Left lung (tissue), 10 donors: ENCODE results near the gene USF2. TPM values are rescaled to one million over a fixed set of nuclear protein-coding genes. Genes with fewer than 3 reads are reported as not detected.

Experiments used
- ATAC-seq: fragments of 200-7000 bp; cut with Tn5 transposase; one replicate; pipeline ENCODE4 v1.9.1; 2020; ENCODE audit warnings: moderate library complexity
- DNase-seq, 4 donors: peaks; one replicate each; pipeline ENCODE4 v3.0.0-alpha.2; 2013 to 2020
- H3K27ac ChIP-seq, 2 donors: fragments of 200-600 bp; sonication (generic) in 1 of 2; one replicate each; pipeline versions ENCODE4 v1.5.0 to v1.8.0; 2020 to 2021
- H3K27me3 ChIP-seq, 2 donors: fragments of 200-600 bp; sonication (generic) in 1 of 2; one replicate each; pipeline versions ENCODE4 v1.5.0 to v1.8.0; 2020 to 2021
- H3K36me3 ChIP-seq, 2 donors: fragments of 200-600 bp; sonication (generic) in 1 of 2; one replicate each; pipeline versions ENCODE4 v1.5.0 to v1.8.0; 2020 to 2021
- H3K4me1 ChIP-seq, 2 donors: fragments of 200-600 bp; one replicate each; pipeline ENCODE4 v1.8.0; 2021
- H3K4me3 ChIP-seq, 2 donors: fragments of 200-600 bp; sonication (generic) in 1 of 2; one replicate each; pipeline versions ENCODE4 v1.5.0 to v1.8.0; 2020 to 2021; ENCODE audit warnings: mild to moderate bottlenecking in 1 of 2
- H3K9me3 ChIP-seq, 2 donors: fragments of 200-600 bp; sonication (generic) in 1 of 2; one replicate each; pipeline versions ENCODE4 v1.5.0 to v1.8.0; 2020 to 2021
- intact Hi-C, 2 donors: fragments of 100-400 bp; cut with DNase I; formaldehyde crosslinking; loops; one replicate each; pipeline versions ENCODE4 v1.11.2 to v1.14.2; 2022
- polyA plus RNA-seq, 6 donors: library from polyadenylated mRNA; unstranded; fragments of 120-200 nt; gene quantifications; one replicate each; pipeline ENCODE4 v1.2.1, GENCODE V29; 2013; ENCODE audit not compliant: insufficient read length in 6 of 6
- total RNA-seq, 2 donors: library from RNA; stranded (reverse); fragmentation: NEBNext Ultra II Directional; extraction: Animal tissue kit (Norgen Biotek cat#: 25700); gene quantifications; one replicate each; pipeline ENCODE4 v1.2.1, GENCODE V29; 2021
- TF ChIP-seq, protein P1 (sequence below), 2 donors: fragments of 200-600 bp; sonication (generic) in 1 of 2; IDR thresholded peaks; one replicate each; pipeline versions ENCODE4 v1.5.0 to v1.8.0; 2021; ENCODE audit warnings: antibody characterized with exemption in 2 of 2
- donor health status: DM: no; HTN: yes; CAD: no.
- donor health status: DM: no; HTN: no; CAD: no.

The USF2 gene
- total and polyA plus RNA-seq, 8 donors, result 123 to 187 (median 162) TPM

DNA sequence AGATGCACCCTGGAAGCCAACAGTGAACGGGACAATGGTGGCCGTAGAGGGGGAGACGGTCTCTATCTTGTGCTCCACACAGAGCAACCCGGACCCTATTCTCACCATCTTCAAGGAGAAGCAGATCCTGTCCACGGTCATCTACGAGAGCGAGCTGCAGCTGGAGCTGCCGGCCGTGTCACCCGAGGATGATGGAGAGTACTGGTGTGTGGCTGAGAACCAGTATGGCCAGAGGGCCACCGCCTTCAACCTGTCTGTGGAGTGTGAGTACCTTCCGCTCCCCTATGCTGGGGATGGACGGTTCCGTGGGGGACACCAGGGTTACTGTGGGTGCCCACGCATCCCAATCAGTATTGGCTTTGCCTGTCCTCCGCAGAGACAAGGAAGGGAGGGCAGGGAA is 33.7 kb downstream of the USF2 start:
- DNase-seq (peak in 1 of 4 donors; percentile 50), ATAC-seq (no peak)
- no peak overlapping the region for H3K27ac ChIP-seq
- H3K36me3 ChIP-seq, result no peaks in the 10 kb centered on the region
- no peaks in the 10 kb centered on the region for H3K9me3 ChIP-seq
- peaks cover 0 to 9% of the 10 kb centered on the region in 2 donors for H3K4me1 ChIP-seq
- TF ChIP-seq, protein P1, sequence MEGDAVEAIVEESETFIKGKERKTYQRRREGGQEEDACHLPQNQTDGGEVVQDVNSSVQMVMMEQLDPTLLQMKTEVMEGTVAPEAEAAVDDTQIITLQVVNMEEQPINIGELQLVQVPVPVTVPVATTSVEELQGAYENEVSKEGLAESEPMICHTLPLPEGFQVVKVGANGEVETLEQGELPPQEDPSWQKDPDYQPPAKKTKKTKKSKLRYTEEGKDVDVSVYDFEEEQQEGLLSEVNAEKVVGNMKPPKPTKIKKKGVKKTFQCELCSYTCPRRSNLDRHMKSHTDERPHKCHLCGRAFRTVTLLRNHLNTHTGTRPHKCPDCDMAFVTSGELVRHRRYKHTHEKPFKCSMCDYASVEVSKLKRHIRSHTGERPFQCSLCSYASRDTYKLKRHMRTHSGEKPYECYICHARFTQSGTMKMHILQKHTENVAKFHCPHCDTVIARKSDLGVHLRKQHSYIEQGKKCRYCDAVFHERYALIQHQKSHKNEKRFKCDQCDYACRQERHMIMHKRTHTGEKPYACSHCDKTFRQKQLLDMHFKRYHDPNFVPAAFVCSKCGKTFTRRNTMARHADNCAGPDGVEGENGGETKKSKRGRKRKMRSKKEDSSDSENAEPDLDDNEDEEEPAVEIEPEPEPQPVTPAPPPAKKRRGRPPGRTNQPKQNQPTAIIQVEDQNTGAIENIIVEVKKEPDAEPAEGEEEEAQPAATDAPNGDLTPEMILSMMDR (IDR thresholded peaks at IDR 0.05), result no peak
- no peak overlapping the region for H3K4me3 ChIP-seq
- H3K27me3 ChIP-seq, result peaks cover 0 to 19% of the 10 kb centered on the region in 2 donors
- intact Hi-C loops, result no loop called here

DNA sequence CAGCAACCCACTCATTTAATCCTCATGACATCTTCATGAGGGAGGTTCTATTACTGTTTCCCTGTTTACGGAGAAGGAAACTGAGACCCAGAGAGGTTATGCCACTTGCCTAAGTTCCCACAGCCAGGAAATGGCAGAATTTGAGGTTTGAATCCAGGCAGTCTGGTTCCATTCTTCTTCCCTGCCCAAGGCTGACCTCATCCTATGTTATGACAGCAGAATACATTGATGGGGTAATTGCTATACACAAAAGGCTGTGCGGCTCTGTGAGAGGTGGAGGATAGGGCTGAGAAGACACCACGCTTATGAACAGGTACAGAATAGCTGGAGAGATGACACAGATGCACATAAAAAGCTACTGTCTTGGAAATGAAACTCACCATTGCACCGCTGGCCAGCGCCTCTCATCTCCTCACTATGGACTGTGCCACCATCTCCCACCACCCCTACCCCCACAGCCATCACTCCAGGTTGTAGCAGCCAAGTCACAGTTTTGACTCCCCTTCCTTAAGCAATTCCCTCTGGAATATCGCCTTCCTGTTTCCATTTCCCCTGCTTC is 34.7 kb downstream of the USF2 start:
- no peaks in the 10 kb centered on the region for H3K9me3 ChIP-seq
- no peaks in the 10 kb centered on the region for H3K36me3 ChIP-seq
- H3K4me1 ChIP-seq, result peaks cover 0 to 9% of the 10 kb centered on the region in 2 donors
- TF ChIP-seq, protein P1 (IDR thresholded peaks at IDR 0.05), result no peak
- intact Hi-C loops, result no loop called here
- DNase-seq (peak in 1 of 4 donors; percentile 4), ATAC-seq (no peak)
- no peak overlapping the region for H3K27ac ChIP-seq
- H3K27me3 ChIP-seq, result peaks cover 0 to 19% of the 10 kb centered on the region in 2 donors
- no peak overlapping the region for H3K4me3 ChIP-seq

DNA sequence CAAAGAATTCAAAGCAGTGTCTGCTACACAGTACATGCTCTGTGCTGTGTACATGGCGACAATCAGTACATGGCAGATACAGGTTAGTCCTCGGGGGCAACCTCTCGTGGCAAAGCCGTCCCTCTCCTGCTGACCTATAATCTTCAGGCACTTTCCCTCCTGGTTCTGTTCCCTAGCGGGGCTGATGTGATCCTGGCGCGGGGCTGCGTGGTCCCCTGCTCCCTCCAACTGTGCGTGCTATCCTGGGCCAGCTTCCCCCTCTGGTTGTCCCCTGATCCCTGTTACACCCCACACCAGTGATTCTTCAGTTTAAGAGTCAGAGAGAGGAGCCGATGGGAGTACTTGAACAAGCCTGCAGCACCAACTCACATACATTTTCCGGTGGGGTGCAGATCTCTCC is 35.3 kb downstream of the USF2 start:
- ATAC-seq (no peak), DNase-seq (peak in 1 of 4 donors; percentile 28)
- no peaks in the 10 kb centered on the region for H3K36me3 ChIP-seq
- no peak overlapping the region for H3K27ac ChIP-seq
- no peaks in the 10 kb centered on the region for H3K9me3 ChIP-seq
- peaks cover 0 to 18% of the 10 kb centered on the region in 2 donors for H3K27me3 ChIP-seq
- TF ChIP-seq, protein P1 (IDR thresholded peaks at IDR 0.05), result no peak
- intact Hi-C loops, result no loop called here
- peaks cover 0 to 9% of the 10 kb centered on the region in 2 donors for H3K4me1 ChIP-seq
- no peak overlapping the region for H3K4me3 ChIP-seq

DNA sequence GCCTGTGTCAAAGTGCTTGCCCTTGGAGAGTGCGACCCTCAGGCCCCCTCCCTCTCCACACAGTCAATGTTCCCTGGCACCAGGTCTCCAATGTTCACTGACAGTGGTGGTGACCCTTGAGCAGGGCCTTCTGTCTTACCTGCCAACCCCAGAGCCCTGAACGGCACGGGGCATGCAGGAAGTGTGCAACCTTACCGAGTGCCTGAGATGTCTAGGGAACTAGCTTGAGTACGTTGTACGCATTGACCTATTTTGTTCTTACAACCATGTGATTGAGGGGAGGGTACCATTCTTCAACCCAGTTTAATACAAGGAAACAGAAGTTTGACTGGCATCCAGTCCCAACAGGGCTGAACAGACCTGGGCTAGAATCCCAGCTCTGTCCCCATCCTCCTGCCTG is 36.4 kb downstream of the USF2 start:
- ATAC-seq, result no peak
- TF ChIP-seq, protein P1 (IDR thresholded peaks at IDR 0.05), result no peak
- H3K4me1 ChIP-seq, result peaks cover 0 to 9% of the 10 kb centered on the region in 2 donors
- H3K27ac ChIP-seq, result no peak overlapping the region
- no peaks in the 10 kb centered on the region for H3K9me3 ChIP-seq
- intact Hi-C loops, result no loop called here
- H3K27me3 ChIP-seq, result peaks cover 0 to 8% of the 10 kb centered on the region in 2 donors
- peak in 1 of 4 donors; percentile 39 for DNase-seq
- H3K4me3 ChIP-seq, result no peak overlapping the region
- no peaks in the 10 kb centered on the region for H3K36me3 ChIP-seq

DNA sequence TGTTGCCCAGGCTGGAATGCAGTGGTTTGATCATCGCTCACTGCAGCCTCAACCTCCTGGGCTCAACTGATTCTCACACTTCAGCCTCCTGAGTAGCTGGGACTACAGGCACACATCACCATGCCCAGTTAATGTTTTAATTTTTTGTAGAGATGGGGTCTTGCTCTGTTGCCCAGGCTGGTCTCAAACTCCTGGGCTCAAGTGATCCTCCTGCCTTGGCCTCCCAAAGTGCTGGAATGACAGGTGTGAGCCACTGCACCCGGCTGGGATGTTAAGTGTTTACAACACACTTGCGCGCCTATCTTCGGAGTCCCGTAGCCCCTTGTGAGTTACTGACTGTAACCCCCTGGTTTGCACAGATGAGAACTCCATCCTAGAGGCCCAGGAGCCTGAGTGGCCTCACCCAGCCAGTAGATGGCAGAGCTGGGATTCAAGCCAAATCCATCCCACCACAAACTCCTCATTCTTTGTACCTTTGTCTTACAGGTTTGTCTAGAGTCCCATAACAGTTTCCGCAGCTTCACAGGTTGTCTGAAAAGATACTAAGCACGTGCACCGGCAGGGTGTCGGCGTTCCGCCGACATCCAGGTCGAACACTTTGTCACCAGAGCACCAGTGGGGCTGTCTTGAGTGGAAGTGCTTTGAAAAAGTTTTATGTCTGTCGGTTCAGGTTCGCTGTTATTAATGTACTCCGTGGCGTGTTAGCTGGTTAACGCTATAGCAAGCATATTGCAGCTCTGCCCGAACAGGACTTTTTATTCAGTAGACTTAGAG is 37.9 kb downstream of the USF2 start:
- no peak overlapping the region for H3K27ac ChIP-seq
- H3K36me3 ChIP-seq, result no peaks in the 10 kb centered on the region
- ATAC-seq, result no peak
- peaks cover 0 to 9% of the 10 kb centered on the region in 2 donors for H3K4me1 ChIP-seq
- H3K9me3 ChIP-seq, result no peaks in the 10 kb centered on the region
- H3K27me3 ChIP-seq, result peaks cover 0 to 5% of the 10 kb centered on the region in 2 donors
- intact Hi-C loops, result no loop called here
- TF ChIP-seq, protein P1 (IDR thresholded peaks at IDR 0.05), result no peak
- peak in 1 of 4 donors; percentile 22 for DNase-seq
- no peak overlapping the region for H3K4me3 ChIP-seq
